BJ (cell line): ENCODE results near the gene HMGXB3. TPM values are rescaled to one million over a fixed set of nuclear protein-coding genes. Genes with fewer than 3 reads are reported as not detected.

Experiments
- CTCF ChIA-PET: fragments of 350-600 bp; formaldehyde crosslinking; extraction: SDS; loops from one replicate; lab custom pipeline; 2021; ENCODE audit warnings: antibody characterized with exemption, inconsistent platforms; lab: Yijun Ruan, JAX
- POLR2A ChIA-PET: fragments of 300-600 bp; sonication (Branson Sonifier 250); formaldehyde crosslinking; extraction: SDS; loops from one replicate; lab custom pipeline; 2021; ENCODE audit warnings: antibody characterized with exemption; lab: Charles Lee
- DNase-seq: peaks from one replicate; pipeline ENCODE4 v3.0.0-alpha.2; 2011; ENCODE audit warnings: low read depth
- H3K27me3 ChIP-seq: 2 replicates; pipeline ENCODE4 v1.6.0; 2011; ENCODE audit warnings: low read length; ENCODE audit not compliant: control insufficient read depth, insufficient read depth
- H3K36me3 ChIP-seq: 2 replicates; pipeline ENCODE4 v1.5.1; 2011; ENCODE audit warnings: low read length; ENCODE audit not compliant: control insufficient read depth, insufficient read depth
- H3K4me3 ChIP-seq: 2 replicates; pipeline ENCODE4 v1.5.1; 2011; ENCODE audit warnings: low read depth, mild to moderate bottlenecking, control low read depth, low read length
- polyA plus RNA-seq: library from polyadenylated mRNA; depleted of rRNA; stranded (reverse); fragments of >200 nt; gene quantifications from 2 replicates; pipeline ENCODE4 v1.2.3, GENCODE V29; 2011
- TF ChIP-seq, protein P1 (sequence below): IDR thresholded peaks from 2 replicates; pipeline ENCODE4 v1.5.1; 2011; ENCODE audit warnings: low read depth, mild to moderate bottlenecking, control low read depth, inconsistent platforms, low read length, moderate library complexity; ENCODE audit not compliant: insufficient read depth

Gene HMGXB3
- polyA plus RNA-seq, 1 experiment = 39.0 TPM

GRCh38 chr5:150066901-150067396 is 66.4 kb downstream of the HMGXB3 start:
- no peak for DNase-seq
- POLR2A ChIA-PET = interaction anchor here (0.6 kb wide), 1 partner anchor 8 kb away, joined by 3 read pairs; no protein-coding TSS in a partner anchor
- CTCF ChIA-PET = interaction anchor here (0.6 to 1.6 kb wide), 3 partner anchors 10 to 30 kb away, joined by 3 to 4 read pairs (median 4); no protein-coding TSS in a partner anchor

GRCh38 chr5:150067405-150067960 is 66.9 kb downstream of the HMGXB3 start:
- DNase-seq = no peak
- Histone ChIP-seq H3K4me3 (no peak overlapping the region), H3K27me3 (no peaks in the 10 kb centered on the region), H3K36me3 (no peaks in the 10 kb centered on the region)
- CTCF ChIA-PET = interaction anchor here (0.6 to 1.3 kb wide), 4 partner anchors 10 to 39 kb away, joined by 3 to 4 read pairs (median 3); no protein-coding TSS in a partner anchor
- POLR2A ChIA-PET = no interaction called here
- TF ChIP-seq, protein P1, sequence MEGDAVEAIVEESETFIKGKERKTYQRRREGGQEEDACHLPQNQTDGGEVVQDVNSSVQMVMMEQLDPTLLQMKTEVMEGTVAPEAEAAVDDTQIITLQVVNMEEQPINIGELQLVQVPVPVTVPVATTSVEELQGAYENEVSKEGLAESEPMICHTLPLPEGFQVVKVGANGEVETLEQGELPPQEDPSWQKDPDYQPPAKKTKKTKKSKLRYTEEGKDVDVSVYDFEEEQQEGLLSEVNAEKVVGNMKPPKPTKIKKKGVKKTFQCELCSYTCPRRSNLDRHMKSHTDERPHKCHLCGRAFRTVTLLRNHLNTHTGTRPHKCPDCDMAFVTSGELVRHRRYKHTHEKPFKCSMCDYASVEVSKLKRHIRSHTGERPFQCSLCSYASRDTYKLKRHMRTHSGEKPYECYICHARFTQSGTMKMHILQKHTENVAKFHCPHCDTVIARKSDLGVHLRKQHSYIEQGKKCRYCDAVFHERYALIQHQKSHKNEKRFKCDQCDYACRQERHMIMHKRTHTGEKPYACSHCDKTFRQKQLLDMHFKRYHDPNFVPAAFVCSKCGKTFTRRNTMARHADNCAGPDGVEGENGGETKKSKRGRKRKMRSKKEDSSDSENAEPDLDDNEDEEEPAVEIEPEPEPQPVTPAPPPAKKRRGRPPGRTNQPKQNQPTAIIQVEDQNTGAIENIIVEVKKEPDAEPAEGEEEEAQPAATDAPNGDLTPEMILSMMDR = no peak

More at GRCh38 chr5:150066901-150067396, 66.4 kb downstream of the HMGXB3 start:
- Histone ChIP-seq H3K36me3 (no peaks in the 10 kb centered on the region), H3K4me3 (no peak overlapping the region), H3K27me3 (no peaks in the 10 kb centered on the region)
- TF ChIP-seq, protein P1 = no peak

- TF ChIP-seq, protein P1 = no peak
- Histone ChIP-seq H3K27me3 (no peaks in the 10 kb centered on the region), H3K4me3 (no peak overlapping the region), H3K36me3 (no peaks in the 10 kb centered on the region)
- ChIA-PET CTCF (interaction anchor here (0.7 to 1.4 kb wide), 4 partner anchors 9 to 46 kb away, joined by 3 to 4 read pairs (median 4); no protein-coding TSS in a partner anchor), POLR2A (no interaction called here)
- no peak for DNase-seq
Observed at GRCh38 chr5:150068071-150068470, 67.5 kb downstream of the HMGXB3 start.

GRCh38 chr5:150068472-150068871 is 67.9 kb downstream of the HMGXB3 start:
- ChIA-PET POLR2A (no interaction called here), CTCF (interaction anchor here (0.8 to 1.4 kb wide), 4 partner anchors 9 to 46 kb away, joined by 3 to 4 read pairs (median 4); no protein-coding TSS in a partner anchor)
- DNase-seq = no peak

More at GRCh38 chr5:150068472-150068871, 67.9 kb downstream of the HMGXB3 start:
- Histone ChIP-seq H3K27me3 (no peaks in the 10 kb centered on the region), H3K4me3 (no peak overlapping the region), H3K36me3 (no peaks in the 10 kb centered on the region)
- TF ChIP-seq, protein P1 = no peak
